Keratinocyte (primary cell): ENCODE measurements around the gene BAZ1A. TPM values are rescaled to one million over a fixed set of nuclear protein-coding genes. Genes with fewer than 3 reads are reported as not detected.

ENCODE experiments used
- DNase-seq: peaks from one replicate; pipeline ENCODE4 v3.0.0-alpha.2; 2011; ENCODE audit warnings: low read depth, missing footprints, low spot score
- FAIRE-seq: peaks from 2 replicates; lab custom pipeline; 2011; peaks lifted over from hg19 to GRCh38; lab: Jason Lieb, UNC
- H2AFZ ChIP-seq: 2 replicates; pipeline ENCODE4 v1.6.0; 2012; ENCODE audit warnings: low read length, control low read depth, inconsistent platforms; ENCODE audit not compliant: control insufficient read depth
- H3K27ac ChIP-seq: 2 replicates; pipeline ENCODE4 v1.5.1; 2011; ENCODE audit warnings: low read length; ENCODE audit not compliant: control insufficient read depth, insufficient read depth
- H3K27me3 ChIP-seq: 3 replicates; pipeline ENCODE4 v1.6.0; 2011; ENCODE audit warnings: low read length; ENCODE audit not compliant: control insufficient read depth, insufficient read depth; ENCODE audit errors: extremely low read depth
- H3K36me3 ChIP-seq, 2 experiments: 2 replicates in 1 of 2; 3 replicates in 1 of 2; pipeline ENCODE4 v1.5.1; 2011; ENCODE audit warnings: low read length in 2 of 2, mild to moderate bottlenecking in 1 of 2; ENCODE audit not compliant: control insufficient read depth in 2 of 2, insufficient read depth in 2 of 2; ENCODE audit errors: extremely low read depth in 1 of 2
- H3K4me1 ChIP-seq: 3 replicates; pipeline ENCODE4 v1.5.1; 2011; ENCODE audit warnings: low read length; ENCODE audit not compliant: control insufficient read depth, insufficient read depth; ENCODE audit errors: extremely low read depth
- H3K4me2 ChIP-seq: 3 replicates; pipeline ENCODE4 v1.6.0; 2011; ENCODE audit warnings: low read depth, low read length; ENCODE audit not compliant: control insufficient read depth, insufficient read depth; ENCODE audit errors: extremely low read depth
- H3K4me3 ChIP-seq, 3 experiments: fragments of 200-600 bp in 1 of 3; sonication (generic) in 1 of 3; 2 replicates in 2 of 3; 3 replicates in 1 of 3; pipeline ENCODE4 v1.5.1; 2011 to 2016; ENCODE audit warnings: low read length in 3 of 3, mild to moderate bottlenecking in 3 of 3, control low read depth in 2 of 3, inconsistent platforms in 1 of 3, low read depth in 1 of 3, mixed read lengths in 1 of 3, mixed run types in 1 of 3, moderate library complexity in 1 of 3; ENCODE audit not compliant: control insufficient read depth in 2 of 3, insufficient read depth in 2 of 3; ENCODE audit errors: extremely low read depth in 1 of 3
- H3K79me2 ChIP-seq: 2 replicates; pipeline ENCODE4 v1.6.0; 2012; ENCODE audit warnings: low read length; ENCODE audit not compliant: control insufficient read depth, insufficient read depth
- H3K9ac ChIP-seq: 3 replicates; pipeline ENCODE4 v1.6.0; 2011; ENCODE audit warnings: low read length; ENCODE audit not compliant: control insufficient read depth, insufficient read depth; ENCODE audit errors: extremely low read depth
- H3K9me1 ChIP-seq: 3 replicates; pipeline ENCODE4 v1.6.0; 2011; ENCODE audit warnings: low read length; ENCODE audit not compliant: control insufficient read depth, insufficient read depth; ENCODE audit errors: extremely low read depth
- H3K9me3 ChIP-seq: 2 replicates; pipeline ENCODE4 v1.5.1; 2012; ENCODE audit warnings: low read depth, low read length; ENCODE audit not compliant: control insufficient read depth
- H4K20me1 ChIP-seq: 3 replicates; pipeline ENCODE4 v1.6.0; 2011; ENCODE audit warnings: low read length; ENCODE audit not compliant: control insufficient read depth, insufficient read depth; ENCODE audit errors: extremely low read depth
- EZH2 ChIP-seq: IDR thresholded peaks from one replicate; pipeline ENCODE4 v1.6.1; 2012; ENCODE audit warnings: inconsistent platforms, mild to moderate bottlenecking, low read length, moderate library complexity
- dilution Hi-C: fragments of 300-500 bp; cut with MboI; formaldehyde crosslinking; loops from one replicate; pipeline ENCODE4 v1.7.0; 2020; ENCODE audit warnings: low sequenced_read_pairs; ENCODE audit not compliant: extremely low pct_ligation_motif_present
- polyA plus RNA-seq, 5 experiments: library from polyadenylated mRNA; depleted of rRNA in 3 of 5; stranded (reverse) in 3 of 5; stranded (forward) in 1 of 5; unstranded in 1 of 5; fragments of >200 nt; gene quantifications; 1 replicate in 1 of 5; 2 replicates in 3 of 5; 3 replicates in 1 of 5; pipeline versions ENCODE4 v1.2.1 to v1.2.3, GENCODE V29; 2011 to 2012; ENCODE audit warnings: missing spikeins in 2 of 5, low read depth in 1 of 5, low replicate concordance in 1 of 5
- TF ChIP-seq, protein P1 (sequence below), 3 experiments: IDR thresholded peaks in 1 of 3; conservative IDR thresholded peaks in 1 of 3; optimal IDR thresholded peaks in 1 of 3; 2 replicates in 2 of 3; 3 replicates in 1 of 3; pipeline versions ENCODE3 to v1.5.1; 2011; ENCODE audit warnings: low read length in 3 of 3, mild to moderate bottlenecking in 3 of 3, moderate library complexity in 2 of 3, control low read depth in 1 of 3, inconsistent platforms in 1 of 3; ENCODE audit not compliant: insufficient read depth in 2 of 3; ENCODE audit errors: extremely low read depth in 1 of 3

BAZ1A gene
- polyA plus RNA-seq, 1 donor (not counting 4 experiments of a cell fraction or from before 2014, with no cell fraction given) = 52.0 TPM

DNA sequence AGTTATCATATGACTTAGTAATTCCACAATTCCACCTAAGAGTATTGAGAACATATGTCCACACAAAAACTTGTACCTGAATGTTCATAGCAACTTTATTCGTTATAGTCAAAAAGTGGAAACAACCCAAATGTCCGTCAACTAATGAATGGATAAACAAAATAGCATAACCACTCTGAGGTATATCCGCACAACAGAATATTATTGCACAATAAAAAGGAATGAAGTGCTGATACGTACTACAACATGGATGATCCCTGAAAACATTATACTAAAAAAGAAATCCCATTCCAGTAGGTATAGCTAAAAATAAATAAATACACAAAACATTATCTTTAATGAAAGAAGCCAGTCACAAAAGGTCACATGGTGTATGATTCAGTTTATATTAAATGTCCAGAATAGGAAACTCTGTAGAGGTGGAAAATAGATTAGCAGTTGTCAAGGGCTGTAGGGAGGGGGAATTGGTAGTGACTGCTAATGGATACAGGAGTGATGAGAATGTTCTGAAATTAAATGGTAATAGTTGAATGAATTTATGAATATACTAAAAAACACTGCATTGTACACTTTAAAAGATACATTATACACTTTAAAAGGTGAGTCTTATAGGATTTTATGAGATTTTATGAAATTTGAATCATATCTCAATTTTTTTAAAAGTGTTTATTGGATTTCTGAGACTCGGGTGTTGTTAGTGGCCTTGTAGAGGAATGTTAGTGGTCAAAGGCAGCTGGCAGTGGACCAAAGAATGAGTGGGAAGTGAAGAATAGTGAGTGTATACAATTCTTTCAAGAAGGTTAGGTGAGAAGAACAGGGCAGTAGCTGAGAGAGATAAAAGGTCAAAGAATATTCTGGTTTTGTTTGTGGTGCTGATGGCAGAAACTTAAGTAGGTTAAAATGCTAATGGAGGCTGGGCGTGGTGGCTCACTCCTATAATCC, 36.3 kb upstream of the BAZ1A start:
- Histone ChIP-seq H3K27me3 (no peaks in the 10 kb centered on the region), H4K20me1 (no peaks in the 10 kb centered on the region), H3K36me3 (no peaks in the 10 kb centered on the region), H3K79me2 (no peaks in the 10 kb centered on the region), H3K9me3 (no peaks in the 10 kb centered on the region), H3K27ac (no peak overlapping the region), H3K9ac (no peak overlapping the region), H3K4me2 (no peak overlapping the region), H3K4me1 (no peaks in the 10 kb centered on the region), H3K9me1 (no peaks in the 10 kb centered on the region), H2AFZ (no peak overlapping the region), H3K4me3 (no peak overlapping the region)
- dilution Hi-C loops = no loop called here
- DNase-seq = no peak
- TF ChIP-seq EZH2 = no peak
- TF ChIP-seq, protein P1, sequence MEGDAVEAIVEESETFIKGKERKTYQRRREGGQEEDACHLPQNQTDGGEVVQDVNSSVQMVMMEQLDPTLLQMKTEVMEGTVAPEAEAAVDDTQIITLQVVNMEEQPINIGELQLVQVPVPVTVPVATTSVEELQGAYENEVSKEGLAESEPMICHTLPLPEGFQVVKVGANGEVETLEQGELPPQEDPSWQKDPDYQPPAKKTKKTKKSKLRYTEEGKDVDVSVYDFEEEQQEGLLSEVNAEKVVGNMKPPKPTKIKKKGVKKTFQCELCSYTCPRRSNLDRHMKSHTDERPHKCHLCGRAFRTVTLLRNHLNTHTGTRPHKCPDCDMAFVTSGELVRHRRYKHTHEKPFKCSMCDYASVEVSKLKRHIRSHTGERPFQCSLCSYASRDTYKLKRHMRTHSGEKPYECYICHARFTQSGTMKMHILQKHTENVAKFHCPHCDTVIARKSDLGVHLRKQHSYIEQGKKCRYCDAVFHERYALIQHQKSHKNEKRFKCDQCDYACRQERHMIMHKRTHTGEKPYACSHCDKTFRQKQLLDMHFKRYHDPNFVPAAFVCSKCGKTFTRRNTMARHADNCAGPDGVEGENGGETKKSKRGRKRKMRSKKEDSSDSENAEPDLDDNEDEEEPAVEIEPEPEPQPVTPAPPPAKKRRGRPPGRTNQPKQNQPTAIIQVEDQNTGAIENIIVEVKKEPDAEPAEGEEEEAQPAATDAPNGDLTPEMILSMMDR (optimal IDR thresholded peaks at IDR 0.05 in 1 of 3, IDR thresholded peaks at IDR 0.05 in 1 of 3, conservative IDR thresholded peaks at IDR 0.05 in 1 of 3; ENCODE audit: extremely low read depth in 1 of 3, insufficient read depth in 2 of 3, low read length in 3 of 3) = no peak
- FAIRE-seq = no peak

DNA sequence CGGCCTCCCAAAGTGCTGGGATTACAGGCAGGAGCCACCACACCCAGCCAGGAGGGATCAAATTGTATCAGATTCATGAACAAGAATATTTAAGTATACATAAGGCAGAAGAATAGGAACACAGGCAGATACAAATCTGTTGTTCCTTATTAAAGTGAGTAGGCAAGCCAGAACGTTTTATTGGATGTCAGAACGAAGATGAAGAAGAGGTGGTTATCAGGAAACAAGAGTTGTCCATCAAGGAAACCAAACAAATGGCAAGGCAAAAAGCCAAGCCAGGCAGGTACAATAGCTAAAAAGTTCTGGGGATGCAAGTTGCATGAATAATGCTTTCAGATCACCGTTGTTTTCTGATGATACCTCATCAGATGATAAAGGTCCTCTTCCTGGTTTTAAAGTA, 31.1 kb upstream of the BAZ1A start:
- Histone ChIP-seq H3K4me2 (no peak overlapping the region), H2AFZ (no peak overlapping the region), H3K4me3 (no peak overlapping the region), H3K9me1 (no peaks in the 10 kb centered on the region), H4K20me1 (no peaks in the 10 kb centered on the region), H3K27me3 (no peaks in the 10 kb centered on the region), H3K79me2 (no peaks in the 10 kb centered on the region), H3K36me3 (no peaks in the 10 kb centered on the region), H3K9ac (no peak overlapping the region), H3K27ac (no peak overlapping the region), H3K9me3 (no peaks in the 10 kb centered on the region), H3K4me1 (no peaks in the 10 kb centered on the region)
- DNase-seq (no peak), FAIRE-seq (no peak)
- dilution Hi-C loops = no loop called here
- TF ChIP-seq, protein P1 (optimal IDR thresholded peaks at IDR 0.05 in 1 of 3, IDR thresholded peaks at IDR 0.05 in 1 of 3, conservative IDR thresholded peaks at IDR 0.05 in 1 of 3; ENCODE audit: extremely low read depth in 1 of 3, insufficient read depth in 2 of 3, low read length in 3 of 3) = no peak
- no peak for TF ChIP-seq EZH2
